ENCODE results near the gene MPC2.

DNA sequence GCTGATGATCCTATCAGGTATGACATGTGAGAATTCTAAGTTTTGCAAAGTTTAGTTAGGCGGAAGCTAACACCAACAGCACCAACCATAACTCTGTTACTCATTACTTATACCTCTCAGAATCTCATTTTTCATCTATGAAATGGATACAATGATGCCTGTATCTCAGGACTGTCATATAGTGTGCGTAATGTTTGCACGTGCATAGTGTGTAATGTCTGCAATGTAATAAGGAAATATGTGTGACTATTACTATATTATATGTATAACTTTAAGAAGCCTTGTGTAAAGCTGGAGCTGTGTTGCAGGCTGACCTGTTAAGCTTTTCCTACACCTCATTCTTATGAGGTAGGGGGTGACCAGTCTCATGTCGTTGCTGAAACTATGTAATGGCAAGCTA lies 36.0 kb downstream of the MPC2 start:
- TF ChIP-seq, protein P1, sequence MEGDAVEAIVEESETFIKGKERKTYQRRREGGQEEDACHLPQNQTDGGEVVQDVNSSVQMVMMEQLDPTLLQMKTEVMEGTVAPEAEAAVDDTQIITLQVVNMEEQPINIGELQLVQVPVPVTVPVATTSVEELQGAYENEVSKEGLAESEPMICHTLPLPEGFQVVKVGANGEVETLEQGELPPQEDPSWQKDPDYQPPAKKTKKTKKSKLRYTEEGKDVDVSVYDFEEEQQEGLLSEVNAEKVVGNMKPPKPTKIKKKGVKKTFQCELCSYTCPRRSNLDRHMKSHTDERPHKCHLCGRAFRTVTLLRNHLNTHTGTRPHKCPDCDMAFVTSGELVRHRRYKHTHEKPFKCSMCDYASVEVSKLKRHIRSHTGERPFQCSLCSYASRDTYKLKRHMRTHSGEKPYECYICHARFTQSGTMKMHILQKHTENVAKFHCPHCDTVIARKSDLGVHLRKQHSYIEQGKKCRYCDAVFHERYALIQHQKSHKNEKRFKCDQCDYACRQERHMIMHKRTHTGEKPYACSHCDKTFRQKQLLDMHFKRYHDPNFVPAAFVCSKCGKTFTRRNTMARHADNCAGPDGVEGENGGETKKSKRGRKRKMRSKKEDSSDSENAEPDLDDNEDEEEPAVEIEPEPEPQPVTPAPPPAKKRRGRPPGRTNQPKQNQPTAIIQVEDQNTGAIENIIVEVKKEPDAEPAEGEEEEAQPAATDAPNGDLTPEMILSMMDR (IDR thresholded peaks at IDR 0.05; ENCODE audit: borderline replicate concordance, extremely low read depth, low read length, poor library complexity, severe bottlenecking) = no peak
- no peak for TF ChIP-seq EZH2 (IDR thresholded peaks at IDR 0.05; ENCODE audit: borderline replicate concordance, low read depth, low read length, severe bottlenecking)

Measured in DND-41 (cell line).